A673 (cell line): ENCODE data around the gene MOK. TPM values are rescaled to one million over a fixed set of nuclear protein-coding genes. Genes with fewer than 3 reads are reported as not detected.

Source experiments
- BruUV-seq: library from RNA; stranded (reverse); fragments of 400-500 nt; replicated peaks from 2 replicates; lab custom pipeline; 2021; lab: Mats Ljungman, UMichigan
- CTCF ChIA-PET: fragments of 300-600 bp; sonication (Branson Sonifier 250); formaldehyde crosslinking; loops from one replicate; lab custom pipeline; 2022; ENCODE audit warnings: antibody characterized with exemption; lab: Charles Lee
- POLR2A ChIA-PET: fragments of 300-600 bp; sonication (Branson Sonifier 250); formaldehyde crosslinking; loops from one replicate; lab custom pipeline; 2022; ENCODE audit warnings: antibody characterized with exemption; ENCODE audit not compliant: low non-redundant PET; lab: Charles Lee
- DNase-seq: peaks from one replicate; pipeline ENCODE4 v3.0.0-alpha.2; 2015; ENCODE audit warnings: low spot score
- H3K27ac ChIP-seq: fragments of 200-600 bp; sonication (generic); 2 replicates; pipeline ENCODE4 v1.5.1; 2016; ENCODE audit warnings: mixed run types, low read depth, mild to moderate bottlenecking, mixed read lengths, antibody characterized with exemption, low read length; ENCODE audit not compliant: poor library complexity, severe bottlenecking
- H3K27me3 ChIP-seq: fragments of 200-600 bp; sonication (generic); replicated peaks from 2 replicates; pipeline ENCODE4 v1.6.1; 2017; ENCODE audit warnings: mixed run types, low read depth, mild to moderate bottlenecking, mixed read lengths, antibody characterized with exemption, low read length; ENCODE audit not compliant: insufficient read depth, poor library complexity
- H3K36me3 ChIP-seq: fragments of 200-600 bp; sonication (generic); 2 replicates; pipeline ENCODE4 v1.6.1; 2016; ENCODE audit warnings: mixed run types, mild to moderate bottlenecking, mixed read lengths, antibody characterized with exemption, low read length; ENCODE audit not compliant: insufficient read depth, poor library complexity, severe bottlenecking
- H3K4me1 ChIP-seq: fragments of 200-600 bp; sonication (generic); 2 replicates; pipeline ENCODE4 v1.6.1; 2017; ENCODE audit warnings: mixed run types, mild to moderate bottlenecking, mixed read lengths, antibody characterized with exemption, low read length; ENCODE audit not compliant: insufficient read depth, poor library complexity, severe bottlenecking
- H3K4me3 ChIP-seq: fragments of 200-600 bp; sonication (generic); 2 replicates; pipeline ENCODE4 v1.5.1; 2016; ENCODE audit warnings: low read depth, mixed run types, mild to moderate bottlenecking, mixed read lengths, low read length; ENCODE audit not compliant: poor library complexity, severe bottlenecking
- H3K9me3 ChIP-seq: fragments of 200-600 bp; sonication (generic); 2 replicates; pipeline ENCODE4 v1.6.1; 2016; ENCODE audit warnings: mixed run types, low read depth, mild to moderate bottlenecking, mixed read lengths, antibody characterized with exemption, low read length; ENCODE audit not compliant: poor library complexity, severe bottlenecking
- EZH2 ChIP-seq: fragments of 200-600 bp; sonication (generic); IDR thresholded peaks from 2 replicates; pipeline ENCODE4 v1.6.1; 2017; ENCODE audit warnings: borderline replicate concordance, low read depth, mild to moderate bottlenecking, mixed read lengths, antibody characterized with exemption, low read length; ENCODE audit not compliant: poor library complexity, severe bottlenecking
- intact Hi-C: fragments of 100-400 bp; cut with micrococcal nuclease; formaldehyde crosslinking; loops from one replicate; pipeline ENCODE4 v1.10.0; 2022; ENCODE audit not compliant: unreplicated experiment
- total RNA-seq: library from RNA; stranded (reverse); gene quantifications from 2 replicates; pipeline ENCODE4 v1.2.3, GENCODE V29; 2021
- TF ChIP-seq, protein P1 (sequence below): fragments of 300-800, 200-600 bp; sonication (generic); conservative IDR thresholded peaks from 2 replicates; pipeline ENCODE4 v1.5.1; 2017; ENCODE audit warnings: low read depth, mild to moderate bottlenecking, antibody characterized with exemption, low read length, moderate library complexity, mixed read lengths

The MOK gene
- total RNA-seq, 1 experiment from 2014 or later = 27.4 TPM

DNA sequence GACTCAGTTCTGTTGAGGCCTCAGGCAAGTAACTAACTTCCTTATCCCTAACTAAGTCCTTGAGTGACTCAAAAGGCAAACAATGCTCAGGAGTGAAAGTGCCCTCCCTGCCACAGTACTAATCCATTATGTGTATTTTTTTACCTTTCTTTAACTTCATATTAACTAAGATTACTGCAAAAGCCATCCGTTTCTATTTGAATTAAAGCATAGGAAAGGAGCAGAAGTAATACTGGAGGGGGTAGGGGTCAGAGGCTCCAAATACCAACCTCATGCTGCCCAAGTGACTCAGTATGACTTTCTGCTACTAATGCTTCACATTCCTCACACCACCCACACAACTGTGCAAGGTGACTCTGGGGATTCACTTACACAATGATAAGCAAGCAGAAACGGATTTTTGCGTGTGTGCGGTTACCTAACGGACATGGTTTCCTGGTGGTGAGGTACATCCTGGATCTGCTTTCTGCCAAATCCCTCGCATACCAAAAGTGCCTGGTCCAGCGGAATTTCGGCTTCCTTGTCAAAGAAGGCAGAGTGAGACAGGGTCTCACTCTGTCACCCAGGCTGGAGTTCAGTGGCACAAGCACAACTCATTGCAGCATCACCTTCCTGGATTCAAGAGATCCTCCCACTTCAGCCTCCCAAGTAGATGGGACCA is 25.1 kb downstream of the MOK start:
- no peak for TF ChIP-seq EZH2
- Histone ChIP-seq H3K27me3 (no peaks in the 10 kb centered on the region), H3K9me3 (no peaks in the 10 kb centered on the region), H3K36me3 (no peaks in the 10 kb centered on the region), H3K27ac (no peak overlapping the region), H3K4me1 (no peaks in the 10 kb centered on the region), H3K4me3 (no peak overlapping the region)
- intact Hi-C loops = no loop called here
- DNase-seq = no peak
- ChIA-PET POLR2A (no interaction called here), CTCF (no interaction called here)
- BruUV-seq = no TSS peak

DNA sequence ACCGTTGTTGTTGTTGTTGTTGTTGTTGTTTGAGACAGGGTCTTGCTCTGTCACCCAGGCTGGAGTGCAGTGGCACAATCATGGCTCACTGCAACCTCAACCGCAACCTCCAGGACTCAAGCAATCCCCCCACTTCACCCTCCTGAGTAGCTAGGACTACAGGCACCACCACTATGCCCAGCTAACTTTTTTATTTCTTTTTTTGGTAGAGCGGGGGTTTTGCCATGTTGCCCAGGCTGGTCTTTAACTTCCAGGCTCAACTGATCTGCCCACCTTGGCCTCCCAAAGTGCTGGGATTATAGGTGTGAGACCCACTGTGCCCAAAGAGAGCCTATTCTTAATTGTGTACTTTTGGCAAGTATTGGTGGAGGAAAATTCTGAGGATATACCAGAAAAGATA is 25.7 kb downstream of the MOK start:
- POLR2A ChIA-PET = no interaction called here
- CTCF ChIA-PET = no interaction called here

DNA sequence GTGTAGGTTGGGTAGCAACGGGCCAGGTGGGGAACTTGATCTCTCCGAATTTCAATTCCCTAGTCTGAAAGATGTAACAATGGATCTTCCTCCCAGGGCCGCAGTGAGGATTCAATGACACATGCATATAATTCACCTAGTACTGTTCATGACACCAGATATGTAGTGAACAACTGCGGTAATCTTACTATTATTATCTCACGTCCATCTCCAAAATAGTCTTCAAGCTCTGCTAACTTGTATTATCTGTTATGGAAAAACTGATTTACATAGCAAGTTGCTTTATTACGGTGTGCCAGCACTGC is 26.4 kb downstream of the MOK start:
- intact Hi-C loops = no loop called here
- ChIA-PET POLR2A (no interaction called here), CTCF (no interaction called here)
- Histone ChIP-seq H3K27me3 (no peaks in the 10 kb centered on the region), H3K36me3 (no peaks in the 10 kb centered on the region), H3K4me1 (no peaks in the 10 kb centered on the region), H3K27ac (no peak overlapping the region), H3K9me3 (no peaks in the 10 kb centered on the region), H3K4me3 (no peak overlapping the region)
- BruUV-seq = no TSS peak
- no peak for TF ChIP-seq EZH2
- TF ChIP-seq, protein P1, sequence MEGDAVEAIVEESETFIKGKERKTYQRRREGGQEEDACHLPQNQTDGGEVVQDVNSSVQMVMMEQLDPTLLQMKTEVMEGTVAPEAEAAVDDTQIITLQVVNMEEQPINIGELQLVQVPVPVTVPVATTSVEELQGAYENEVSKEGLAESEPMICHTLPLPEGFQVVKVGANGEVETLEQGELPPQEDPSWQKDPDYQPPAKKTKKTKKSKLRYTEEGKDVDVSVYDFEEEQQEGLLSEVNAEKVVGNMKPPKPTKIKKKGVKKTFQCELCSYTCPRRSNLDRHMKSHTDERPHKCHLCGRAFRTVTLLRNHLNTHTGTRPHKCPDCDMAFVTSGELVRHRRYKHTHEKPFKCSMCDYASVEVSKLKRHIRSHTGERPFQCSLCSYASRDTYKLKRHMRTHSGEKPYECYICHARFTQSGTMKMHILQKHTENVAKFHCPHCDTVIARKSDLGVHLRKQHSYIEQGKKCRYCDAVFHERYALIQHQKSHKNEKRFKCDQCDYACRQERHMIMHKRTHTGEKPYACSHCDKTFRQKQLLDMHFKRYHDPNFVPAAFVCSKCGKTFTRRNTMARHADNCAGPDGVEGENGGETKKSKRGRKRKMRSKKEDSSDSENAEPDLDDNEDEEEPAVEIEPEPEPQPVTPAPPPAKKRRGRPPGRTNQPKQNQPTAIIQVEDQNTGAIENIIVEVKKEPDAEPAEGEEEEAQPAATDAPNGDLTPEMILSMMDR = no peak
- DNase-seq = no peak

More for the DNA sequence above, 25.7 kb downstream of the MOK start:
- no TSS peak for BruUV-seq
- intact Hi-C loops = no loop called here
- Histone ChIP-seq H3K9me3 (no peaks in the 10 kb centered on the region), H3K27ac (no peak overlapping the region), H3K36me3 (no peaks in the 10 kb centered on the region), H3K4me1 (no peaks in the 10 kb centered on the region), H3K27me3 (no peaks in the 10 kb centered on the region), H3K4me3 (no peak overlapping the region)
- TF ChIP-seq EZH2 = no peak
- TF ChIP-seq, protein P1 = no peak
- no peak for DNase-seq
